Endothelial cell of umbilical vein (primary cell): ENCODE measurements around the gene TPK1. TPM values are rescaled to one million over a fixed set of nuclear protein-coding genes. Genes with fewer than 3 reads are reported as not detected.

ENCODE experiments used
- BruUV-seq: library from RNA; stranded (reverse); fragments of 400-500 nt; replicated peaks from 2 replicates; lab custom pipeline; 2021; lab: Mats Ljungman, UMichigan
- CTCF ChIA-PET: fragments of 300-600, 350-600 bp; sonication (Branson Sonifier 250); formaldehyde crosslinking; loops from one replicate; lab custom pipeline; 2021; ENCODE audit warnings: antibody characterized with exemption, inconsistent platforms; lab: Charles Lee
- POLR2A ChIA-PET: fragments of 300-600, 350-600 bp; sonication (Branson Sonifier 250); formaldehyde crosslinking; loops from one replicate; lab custom pipeline; 2021; ENCODE audit warnings: antibody characterized with exemption, inconsistent platforms; lab: Charles Lee
- DNase-seq: peaks from one replicate; pipeline ENCODE4 v3.0.0-alpha.2; 2011; ENCODE audit warnings: low read depth, low spot score
- FAIRE-seq: peaks from 2 replicates; lab custom pipeline; 2011; peaks lifted over from hg19 to GRCh38; lab: Jason Lieb, UNC
- H2AFZ ChIP-seq: 2 replicates; pipeline ENCODE4 v1.6.0; 2012; ENCODE audit warnings: low read depth, low read length, control low read depth, inconsistent platforms
- H3K27ac ChIP-seq: 2 replicates; pipeline ENCODE4 v1.5.1; 2011; ENCODE audit warnings: low read depth, mild to moderate bottlenecking, control low read depth, low read length, moderate library complexity; ENCODE audit not compliant: insufficient read depth
- H3K27me3 ChIP-seq, 2 experiments: 2 replicates each; pipeline versions ENCODE4 v1.6.0 to v1.6.1; 2011; ENCODE audit warnings: low read length in 2 of 2, mixed read lengths in 1 of 2; ENCODE audit not compliant: control insufficient read depth in 2 of 2, insufficient read depth in 2 of 2
- H3K36me3 ChIP-seq, 2 experiments: 2 replicates in 1 of 2; 3 replicates in 1 of 2; pipeline ENCODE4 v1.5.1; 2011; ENCODE audit warnings: low read length in 2 of 2, mild to moderate bottlenecking in 1 of 2, moderate library complexity in 1 of 2; ENCODE audit not compliant: control insufficient read depth in 2 of 2, insufficient read depth in 2 of 2; ENCODE audit errors: extremely low read depth in 1 of 2
- H3K4me1 ChIP-seq: 3 replicates; pipeline ENCODE4 v1.5.1; 2011; ENCODE audit warnings: mild to moderate bottlenecking, low read length; ENCODE audit not compliant: control insufficient read depth, insufficient read depth; ENCODE audit errors: extremely low read depth
- H3K4me2 ChIP-seq: 2 replicates; pipeline ENCODE4 v1.6.1; 2011; ENCODE audit warnings: low read length, control low read depth, mixed read lengths; ENCODE audit not compliant: insufficient read depth
- H3K4me3 ChIP-seq, 3 experiments: fragments of 200-600 bp in 1 of 3; sonication (generic), shearing (Covaris generic) in 1 of 3; replicated peaks in 1 of 3; 2 replicates each; pipeline ENCODE4 v1.5.1; 2011 to 2016; ENCODE audit warnings: control low read depth in 3 of 3, low read length in 3 of 3, mild to moderate bottlenecking in 2 of 3, inconsistent platforms in 1 of 3, low read depth in 1 of 3, moderate library complexity in 1 of 3; ENCODE audit not compliant: insufficient read depth in 1 of 3
- H3K79me2 ChIP-seq: 2 replicates; pipeline ENCODE4 v1.6.0; 2012; ENCODE audit warnings: low read length, inconsistent platforms; ENCODE audit not compliant: control insufficient read depth, insufficient read depth
- H3K9ac ChIP-seq: replicated peaks from 2 replicates; pipeline ENCODE3; 2011; ENCODE audit warnings: low read length, control low read depth; ENCODE audit not compliant: insufficient read depth; ENCODE audit errors: extremely low read depth
- H3K9me1 ChIP-seq: replicated peaks from 3 replicates; pipeline ENCODE4 v1.6.0; 2011; ENCODE audit warnings: mild to moderate bottlenecking, low read length; ENCODE audit not compliant: control insufficient read depth, insufficient read depth; ENCODE audit errors: extremely low read depth
- H3K9me3 ChIP-seq: replicated peaks from 2 replicates; pipeline ENCODE4 v1.5.1; 2012; ENCODE audit warnings: low read length, inconsistent platforms; ENCODE audit not compliant: control insufficient read depth, insufficient read depth
- H4K20me1 ChIP-seq: replicated peaks from 2 replicates; pipeline ENCODE3; 2011; ENCODE audit warnings: mild to moderate bottlenecking, low read length; ENCODE audit not compliant: control insufficient read depth, insufficient read depth; ENCODE audit errors: extremely low read depth
- EZH2 ChIP-seq: IDR thresholded peaks from 2 replicates; pipeline ENCODE4 v1.6.1; 2012; ENCODE audit warnings: borderline replicate concordance, low read depth, mild to moderate bottlenecking, moderate library complexity, low read length, inconsistent platforms; ENCODE audit not compliant: severe bottlenecking
- FOS ChIP-seq: IDR thresholded peaks from 2 replicates; pipeline ENCODE4 v1.6.1; 2011; ENCODE audit warnings: mild to moderate bottlenecking, low read length, moderate library complexity, borderline replicate concordance; ENCODE audit not compliant: insufficient read depth
- GATA2 ChIP-seq: IDR thresholded peaks from 2 replicates; pipeline ENCODE4 v1.7.0; 2011; ENCODE audit warnings: low read depth, mild to moderate bottlenecking, moderate library complexity, mixed read lengths, low read length; ENCODE audit not compliant: insufficient read length, insufficient read depth
- JUN ChIP-seq: IDR thresholded peaks from 2 replicates; pipeline ENCODE4 v1.6.1; 2011; ENCODE audit warnings: borderline replicate concordance, low read depth; ENCODE audit not compliant: insufficient read length, insufficient read depth
- MYC ChIP-seq: IDR thresholded peaks from one replicate; pipeline ENCODE4 v1.6.1; 2011; ENCODE audit warnings: mild to moderate bottlenecking, low read depth, low read length
- POLR2A ChIP-seq: IDR thresholded peaks from 2 replicates; pipeline ENCODE4 v1.6.1; 2012; ENCODE audit warnings: low read depth, mild to moderate bottlenecking, control low read depth, low read length
- POLR2AphosphoS5 ChIP-seq: IDR thresholded peaks from 2 replicates; pipeline ENCODE4 v1.6.1; 2012; ENCODE audit warnings: low read depth, mild to moderate bottlenecking, control low read depth, low read length, moderate library complexity; ENCODE audit not compliant: insufficient read depth
- dilution Hi-C: fragments of 300-500 bp; cut with MboI; formaldehyde crosslinking; loops from one replicate; pipeline ENCODE4 v1.15.0; 2019; ENCODE audit warnings: low sequenced_read_pairs; ENCODE audit not compliant: extremely low pct_ligation_motif_present
- intact Hi-C: fragments of 100-400 bp; cut with micrococcal nuclease; formaldehyde crosslinking; loops from one replicate; pipeline ENCODE4 v1.10.0; 2022
- polyA plus RNA-seq, 4 experiments: library from polyadenylated mRNA; depleted of rRNA in 3 of 4; stranded (reverse) in 3 of 4; unstranded in 1 of 4; fragments of >200 nt; gene quantifications; 2 replicates each; pipeline versions ENCODE4 v1.2.1 to v1.2.3, GENCODE V29; 2011 to 2012; ENCODE audit warnings: missing spikeins in 1 of 4
- total RNA-seq: library from RNA; stranded (reverse); gene quantifications from 2 replicates; pipeline ENCODE4 v1.2.3, GENCODE V29; 2021
- TF ChIP-seq, protein P1 (sequence below), 2 donors: IDR thresholded peaks; 1 replicate in 1 of 2; 2 replicates in 1 of 2; pipeline ENCODE4 v1.5.1; 2011; ENCODE audit warnings: low read length in 2 of 2, mild to moderate bottlenecking in 2 of 2, moderate library complexity in 2 of 2, control low read depth in 1 of 2, inconsistent platforms in 1 of 2, low read depth in 1 of 2; ENCODE audit not compliant: insufficient read depth in 1 of 2; ENCODE audit errors: extremely low read depth in 1 of 2
- TF ChIP-seq, protein P2 (sequence below): IDR thresholded peaks from 2 replicates; pipeline ENCODE4 v1.6.1; 2011; ENCODE audit not compliant: insufficient read depth, insufficient read length

Gene TPK1
- total and polyA plus RNA-seq, 2 donors (not counting 3 experiments of a cell fraction or from before 2014, with no cell fraction given) = 7.5 to 9.3 TPM

DNA sequence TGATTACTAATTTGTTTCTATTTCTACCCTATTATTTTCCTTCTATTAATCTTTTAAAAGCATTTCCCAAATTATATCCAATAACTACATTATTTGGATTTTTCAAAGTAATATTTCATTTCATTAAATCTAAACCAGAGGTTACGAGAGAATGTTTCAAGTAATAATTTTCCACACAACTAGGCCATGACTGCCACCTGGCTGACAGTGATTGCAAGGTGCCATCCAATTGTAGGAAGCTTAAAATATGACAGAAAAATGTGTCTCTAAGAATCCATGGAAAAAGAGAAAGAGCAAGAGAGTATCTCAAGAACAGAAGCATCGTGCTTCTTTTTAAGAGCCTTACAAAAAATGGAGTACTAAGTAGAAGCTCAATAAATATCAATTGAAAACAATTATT is 48.7 kb downstream of the TPK1 start:
- no peak for TF ChIP-seq POLR2AphosphoS5
- TF ChIP-seq, protein P1, sequence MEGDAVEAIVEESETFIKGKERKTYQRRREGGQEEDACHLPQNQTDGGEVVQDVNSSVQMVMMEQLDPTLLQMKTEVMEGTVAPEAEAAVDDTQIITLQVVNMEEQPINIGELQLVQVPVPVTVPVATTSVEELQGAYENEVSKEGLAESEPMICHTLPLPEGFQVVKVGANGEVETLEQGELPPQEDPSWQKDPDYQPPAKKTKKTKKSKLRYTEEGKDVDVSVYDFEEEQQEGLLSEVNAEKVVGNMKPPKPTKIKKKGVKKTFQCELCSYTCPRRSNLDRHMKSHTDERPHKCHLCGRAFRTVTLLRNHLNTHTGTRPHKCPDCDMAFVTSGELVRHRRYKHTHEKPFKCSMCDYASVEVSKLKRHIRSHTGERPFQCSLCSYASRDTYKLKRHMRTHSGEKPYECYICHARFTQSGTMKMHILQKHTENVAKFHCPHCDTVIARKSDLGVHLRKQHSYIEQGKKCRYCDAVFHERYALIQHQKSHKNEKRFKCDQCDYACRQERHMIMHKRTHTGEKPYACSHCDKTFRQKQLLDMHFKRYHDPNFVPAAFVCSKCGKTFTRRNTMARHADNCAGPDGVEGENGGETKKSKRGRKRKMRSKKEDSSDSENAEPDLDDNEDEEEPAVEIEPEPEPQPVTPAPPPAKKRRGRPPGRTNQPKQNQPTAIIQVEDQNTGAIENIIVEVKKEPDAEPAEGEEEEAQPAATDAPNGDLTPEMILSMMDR (IDR thresholded peaks at IDR 0.05; ENCODE audit: extremely low read depth in 1 of 2, insufficient read depth in 1 of 2, low read depth in 1 of 2, low read length in 2 of 2) = peak in 1 of 2 donors; percentile 21
- Histone ChIP-seq H3K4me2 (no peak overlapping the region), H3K27ac (no peak overlapping the region), H3K27me3 (no peaks in the 10 kb centered on the region), H2AFZ (no peak overlapping the region), H3K36me3 (no peaks in the 10 kb centered on the region), H3K9me3 (no peaks in the 10 kb centered on the region), H4K20me1 (no peaks in the 10 kb centered on the region), H3K4me1 (no peaks in the 10 kb centered on the region), H3K4me3 (no peak overlapping the region), H3K9ac (no peak overlapping the region), H3K9me1 (no peaks in the 10 kb centered on the region), H3K79me2 (no peaks in the 10 kb centered on the region)
- intact Hi-C loops (loop anchor here (1.0 to 2.0 kb wide), 4 partner anchors 48 to 332 kb away; no protein-coding TSS in a partner anchor), dilution Hi-C loops (no loop called here)
- no TSS peak for BruUV-seq
- ChIA-PET CTCF (interaction anchor here (0.5 to 5.7 kb wide), 12 partner anchors 11 to 333 kb away, joined by 3 to 58 read pairs (median 4); no protein-coding TSS in a partner anchor), POLR2A (no interaction called here)
- FAIRE-seq = no peak
- DNase-seq = peak; percentile 29

DNA sequence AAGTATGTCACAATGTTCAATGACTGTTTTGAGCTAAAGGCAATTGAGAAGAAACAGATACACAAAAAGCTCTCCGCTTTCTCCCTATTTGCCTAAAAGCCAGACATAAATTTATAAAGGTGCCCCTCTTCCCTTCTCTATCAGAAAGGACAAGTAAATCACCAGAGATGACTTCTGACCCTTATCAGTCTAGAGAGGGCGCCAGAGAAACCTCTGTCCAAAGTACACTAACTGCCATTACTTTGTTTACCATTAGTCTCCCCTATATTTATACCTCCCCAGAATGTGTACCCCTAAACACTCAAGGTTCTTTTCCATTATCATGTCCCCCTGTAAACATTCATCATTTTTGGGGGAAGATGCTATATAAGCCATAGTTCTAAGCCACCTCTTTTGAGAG is 49.3 kb downstream of the TPK1 start:
- Histone ChIP-seq H3K36me3 (no peaks in the 10 kb centered on the region), H3K79me2 (no peaks in the 10 kb centered on the region), H3K4me1 (no peaks in the 10 kb centered on the region), H4K20me1 (no peaks in the 10 kb centered on the region), H3K9me1 (no peaks in the 10 kb centered on the region), H3K9ac (no peak overlapping the region), H3K4me3 (no peak overlapping the region), H3K27me3 (no peaks in the 10 kb centered on the region), H3K4me2 (no peak overlapping the region), H3K27ac (no peak overlapping the region), H3K9me3 (no peaks in the 10 kb centered on the region), H2AFZ (no peak overlapping the region)
- ChIA-PET CTCF (interaction anchor here (0.7 to 5.7 kb wide), 6 partner anchors 16 to 332 kb away, joined by 3 to 58 read pairs (median 7); no protein-coding TSS in a partner anchor), POLR2A (no interaction called here)
- TF ChIP-seq JUN (no peak), EZH2 (no peak), POLR2A (no peak), GATA2 (no peak), MYC (no peak), POLR2AphosphoS5 (no peak), FOS (no peak)
- TF ChIP-seq, protein P2, sequence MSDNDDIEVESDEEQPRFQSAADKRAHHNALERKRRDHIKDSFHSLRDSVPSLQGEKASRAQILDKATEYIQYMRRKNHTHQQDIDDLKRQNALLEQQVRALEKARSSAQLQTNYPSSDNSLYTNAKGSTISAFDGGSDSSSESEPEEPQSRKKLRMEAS = no peak
- TF ChIP-seq, protein P1 (IDR thresholded peaks at IDR 0.05; ENCODE audit: extremely low read depth in 1 of 2, insufficient read depth in 1 of 2, low read depth in 1 of 2, low read length in 2 of 2) = no peak
- dilution Hi-C loops = no loop called here
- DNase-seq = no peak
- FAIRE-seq = peak; percentile 26
- BruUV-seq = no TSS peak
- intact Hi-C loops = loop anchor here (2.0 kb wide), 3 partner anchors 48 to 332 kb away; no protein-coding TSS in a partner anchor
